Neuronal stem cell (in vitro differentiated cells): ENCODE data around the gene ACVR1C.

Source experiments
- DNase-seq: peaks from one replicate; pipeline ENCODE4 v3.0.0-alpha.2; 2013; ENCODE audit warnings: low spot score
- H2AFZ ChIP-seq: one replicate; pipeline ENCODE4 v1.6.1; 2013; ENCODE audit warnings: mild to moderate bottlenecking, low read length, inconsistent platforms
- H2AK5ac ChIP-seq: 2 replicates; pipeline ENCODE4 v1.6.1; 2013; ENCODE audit warnings: low read depth, mild to moderate bottlenecking, inconsistent platforms, low read length, moderate library complexity, mixed read lengths
- H2BK120ac ChIP-seq: 2 replicates; pipeline ENCODE4 v1.6.1; 2013; ENCODE audit warnings: low read depth, mild to moderate bottlenecking, inconsistent platforms, low read length, moderate library complexity, mixed read lengths
- H2BK12ac ChIP-seq: one replicate; pipeline ENCODE4 v1.6.1; 2013; ENCODE audit warnings: low read length, inconsistent platforms
- H2BK15ac ChIP-seq: 2 replicates; pipeline ENCODE4 v1.6.1; 2013; ENCODE audit warnings: mild to moderate bottlenecking, low read length, inconsistent platforms, mixed read lengths
- H2BK5ac ChIP-seq: one replicate; pipeline ENCODE4 v1.6.1; 2013; ENCODE audit warnings: inconsistent platforms, mild to moderate bottlenecking, low read length, moderate library complexity
- H3K14ac ChIP-seq: one replicate; pipeline ENCODE4 v1.6.1; 2013; ENCODE audit warnings: low read length, inconsistent platforms
- H3K18ac ChIP-seq: 2 replicates; pipeline ENCODE4 v1.6.1; 2013; ENCODE audit warnings: low read length, inconsistent platforms
- H3K23ac ChIP-seq: 2 replicates; pipeline ENCODE4 v1.6.1; 2013; ENCODE audit warnings: low read depth, mild to moderate bottlenecking, mixed read lengths, low read length, inconsistent platforms; ENCODE audit not compliant: poor library complexity
- H3K27ac ChIP-seq: replicated peaks from 3 replicates; pipeline ENCODE4 v1.5.1; 2013; ENCODE audit warnings: low read length, inconsistent platforms
- H3K27me3 ChIP-seq, 3 experiments: 2 replicates each; pipeline ENCODE4 v1.6.1; 2013; ENCODE audit warnings: low read length in 3 of 3, mild to moderate bottlenecking in 2 of 3, inconsistent platforms in 1 of 3, low read depth in 1 of 3, mixed read lengths in 1 of 3, moderate library complexity in 1 of 3; ENCODE audit not compliant: control insufficient read depth in 3 of 3, insufficient read depth in 3 of 3
- H3K36me3 ChIP-seq, 2 donors: replicated peaks in 1 of 2; 2 replicates each; pipeline ENCODE4 v1.6.1; 2013; ENCODE audit warnings: low read length in 2 of 2; ENCODE audit not compliant: control insufficient read depth in 2 of 2, insufficient read depth in 2 of 2
- H3K4ac ChIP-seq: 2 replicates; pipeline ENCODE4 v1.6.1; 2013; ENCODE audit warnings: inconsistent platforms, mild to moderate bottlenecking, low read length, moderate library complexity
- H3K4me1 ChIP-seq, 2 donors: 1 replicate in 1 of 2; 2 replicates in 1 of 2; pipeline ENCODE4 v1.6.1; 2013; ENCODE audit warnings: low read length in 2 of 2, low read depth in 1 of 2; ENCODE audit not compliant: control insufficient read depth in 2 of 2, insufficient read depth in 1 of 2
- H3K4me2 ChIP-seq: one replicate; pipeline ENCODE4 v1.6.1; 2013; ENCODE audit warnings: mild to moderate bottlenecking, low read length, inconsistent platforms; ENCODE audit not compliant: insufficient read depth, poor library complexity, severe bottlenecking
- H3K4me3 ChIP-seq, 2 donors: 2 replicates each; pipeline ENCODE4 v1.5.1; 2013; ENCODE audit warnings: low read length in 2 of 2, mild to moderate bottlenecking in 2 of 2, inconsistent platforms in 1 of 2, moderate library complexity in 1 of 2
- H3K79me1 ChIP-seq: one replicate; pipeline ENCODE4 v1.6.1; 2013; ENCODE audit warnings: low read depth, mild to moderate bottlenecking, inconsistent platforms, low read length, moderate library complexity
- H3K9ac ChIP-seq: one replicate; pipeline ENCODE4 v1.6.1; 2013; ENCODE audit warnings: mild to moderate bottlenecking, low read depth, low read length, inconsistent platforms; ENCODE audit not compliant: poor library complexity
- H3K9me3 ChIP-seq, 2 donors: replicated peaks in 1 of 2; 2 replicates each; pipeline versions ENCODE3 to v1.6.1; 2013; ENCODE audit warnings: low read length in 2 of 2, mild to moderate bottlenecking in 2 of 2, inconsistent platforms in 1 of 2, low read depth in 1 of 2, mixed read lengths in 1 of 2, moderate library complexity in 1 of 2; ENCODE audit not compliant: control insufficient read depth in 2 of 2, insufficient read depth in 1 of 2
- H4K8ac ChIP-seq: one replicate; pipeline ENCODE4 v1.6.1; 2013; ENCODE audit warnings: low read depth, mild to moderate bottlenecking, inconsistent platforms, low read length, moderate library complexity
- H4K91ac ChIP-seq: one replicate; pipeline ENCODE4 v1.6.1; 2013; ENCODE audit warnings: low read length, low read depth, mild to moderate bottlenecking, inconsistent platforms; ENCODE audit not compliant: poor library complexity
- WGBS, 2 donors: extraction: QIAGEN DNeasy Blood & Tissue Kit; methylation state at CpG; one replicate each; pipeline ENCODE4 v1.1.7; 2013; ENCODE audit warnings: missing lambda C conversion rate in 2 of 2, mixed read lengths in 1 of 2; ENCODE audit not compliant: insufficient read length in 2 of 2, insufficient replicate concordance in 1 of 2; ENCODE audit errors: extremely low coverage in 2 of 2; 5-methylcytosine and 5-hydroxymethylcytosine counted together

Gene ACVR1C

GRCh38 chr2:157631861-157632260, 3.2 kb upstream of the ACVR1C start:
- Histone ChIP-seq H3K79me1 (no peaks in the 10 kb centered on the region), H3K4me1 (peaks cover 0 to 4% of the 10 kb centered on the region in 2 donors), H3K9ac (no peak overlapping the region), H3K27me3 (peaks cover 2 to 19% (median 10%) of the 10 kb centered on the region in 3 experiments), H3K27ac (no peak overlapping the region), H3K9me3 (no peaks in the 10 kb centered on the region), H2BK12ac (no peak overlapping the region), H3K36me3 (no peaks in the 10 kb centered on the region), H3K4me2 (no peak overlapping the region), H3K14ac (no peak overlapping the region), H3K18ac (no peak overlapping the region), H2AFZ (no peak overlapping the region), H3K23ac (no peak overlapping the region), H4K8ac (no peak overlapping the region), H4K91ac (no peak overlapping the region), H3K4me3 (no peak overlapping the region), H2BK5ac (no peak overlapping the region), H2BK15ac (no peak overlapping the region), H2AK5ac (no peak overlapping the region), H3K4ac (no peak overlapping the region), H2BK120ac (no peak overlapping the region)
- DNase-seq = no peak
- no CpG with 5 or more reads among the region's 2 CpGs for WGBS, 2 donors

DNA sequence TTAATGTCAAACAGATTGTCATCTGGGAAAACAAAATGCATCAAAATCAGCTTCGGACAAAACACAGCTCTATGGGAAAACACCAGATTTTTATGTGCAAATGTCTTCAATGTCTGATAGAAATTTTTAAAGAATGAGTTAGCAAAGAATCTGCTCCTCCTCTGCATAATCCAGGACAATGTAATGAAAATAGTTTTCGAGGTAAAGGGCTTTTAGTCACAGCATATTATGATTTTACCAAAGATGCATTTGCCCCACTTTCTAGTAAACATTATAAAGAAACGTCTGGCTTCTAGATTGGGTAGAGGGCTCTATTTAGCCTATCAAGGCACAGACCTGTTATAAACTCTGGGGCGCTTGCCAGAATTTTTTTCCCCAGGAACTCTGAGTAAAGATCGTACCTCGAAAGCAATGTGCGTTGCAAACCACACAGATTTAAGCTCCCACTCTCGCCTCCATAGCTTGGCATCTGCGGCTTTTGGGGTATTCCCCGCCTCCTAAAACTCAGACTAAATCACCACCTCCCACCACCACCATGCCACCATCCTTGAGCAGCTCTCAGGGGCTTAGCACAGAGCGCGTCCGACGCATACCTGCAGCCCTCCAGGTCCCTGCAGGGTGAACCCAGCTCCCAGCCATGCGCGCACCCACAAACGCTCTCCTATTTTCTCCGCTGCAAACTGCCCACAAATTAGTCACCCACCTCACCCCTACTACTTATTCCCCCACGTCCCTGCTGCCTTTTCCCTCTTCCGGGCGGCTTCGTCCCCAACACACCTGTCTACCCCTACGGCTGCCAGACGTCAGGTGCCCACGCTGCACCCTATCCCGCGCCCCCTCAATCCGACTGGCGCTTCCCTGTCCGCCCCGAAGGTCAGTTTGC, 829 bp downstream of the ACVR1C start:
- no peaks in the 10 kb centered on the region for H3K9me3 ChIP-seq
- no peak overlapping the region for H2AK5ac ChIP-seq
- no peak overlapping the region for H2BK15ac ChIP-seq
- no peaks in the 10 kb centered on the region for H3K36me3 ChIP-seq
- H3K79me1 ChIP-seq = no peaks in the 10 kb centered on the region
- no peak overlapping the region for H2BK120ac ChIP-seq
- H2BK12ac ChIP-seq = peak overlapping the region; percentile 22
- H3K4me1 ChIP-seq = peaks cover 0 to 4% of the 10 kb centered on the region in 2 donors
- peak overlapping the region; percentile 0 for H3K23ac ChIP-seq
- peak; percentile 2 for DNase-seq
- peaks cover 2 to 42% (median 14%) of the 10 kb centered on the region in 3 experiments for H3K27me3 ChIP-seq
- peak overlapping the region; percentile 71 for H3K18ac ChIP-seq
- H4K8ac ChIP-seq = peak overlapping the region; percentile 65
- peak overlapping the region; percentile 35 to 83 for H3K4me3 ChIP-seq
- WGBS, 2 donors = no CpG with 5 or more reads among the region's 31 CpGs
- H3K14ac ChIP-seq = no peak overlapping the region
- H3K4me2 ChIP-seq = peak overlapping the region; percentile 98
- H3K27ac ChIP-seq = no peak overlapping the region
- no peak overlapping the region for H4K91ac ChIP-seq
- peak overlapping the region; percentile 44 for H3K9ac ChIP-seq
- H3K4ac ChIP-seq = no peak overlapping the region
- H2BK5ac ChIP-seq = peak overlapping the region; percentile 75
- peak overlapping the region; percentile 95 for H2AFZ ChIP-seq

DNA sequence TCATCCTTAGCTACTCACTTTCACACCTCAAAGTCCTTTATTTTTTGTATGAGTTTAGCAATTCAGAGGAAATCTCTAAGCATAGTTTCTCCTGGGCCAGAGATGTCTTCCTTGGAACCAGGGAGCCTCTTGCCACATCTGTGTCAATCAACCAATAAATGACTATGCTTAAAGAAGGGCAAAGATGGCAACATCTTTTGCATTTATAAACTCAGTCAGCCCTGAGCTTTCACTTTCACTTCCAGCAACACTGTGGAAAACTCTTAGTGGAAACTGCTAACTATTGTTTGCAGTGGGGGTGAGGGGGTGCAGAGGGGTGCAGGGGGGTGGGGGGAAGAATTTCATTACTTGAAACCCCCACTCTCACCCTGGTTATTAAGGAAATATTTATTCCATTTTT, 3.4 kb downstream of the ACVR1C start:
- no peak overlapping the region for H3K18ac ChIP-seq
- no peak overlapping the region for H2BK120ac ChIP-seq
- DNase-seq = no peak
- H3K14ac ChIP-seq = no peak overlapping the region
- no peak overlapping the region for H2AK5ac ChIP-seq
- no peak overlapping the region for H3K4me3 ChIP-seq
- no peak overlapping the region for H3K4me2 ChIP-seq
- no peak overlapping the region for H3K23ac ChIP-seq
- H3K4me1 ChIP-seq = peaks cover 0 to 4% of the 10 kb centered on the region in 2 donors
- peaks cover 2 to 42% (median 14%) of the 10 kb centered on the region in 3 experiments for H3K27me3 ChIP-seq
- H3K9ac ChIP-seq = no peak overlapping the region
- H2AFZ ChIP-seq = no peak overlapping the region
- no peaks in the 10 kb centered on the region for H3K79me1 ChIP-seq
- H4K91ac ChIP-seq = no peak overlapping the region
- H3K27ac ChIP-seq = no peak overlapping the region
- no peak overlapping the region for H4K8ac ChIP-seq
- no peak overlapping the region for H2BK12ac ChIP-seq
- H2BK5ac ChIP-seq = no peak overlapping the region
- no peaks in the 10 kb centered on the region for H3K9me3 ChIP-seq
- no peak overlapping the region for H2BK15ac ChIP-seq
- no peak overlapping the region for H3K4ac ChIP-seq
- no peaks in the 10 kb centered on the region for H3K36me3 ChIP-seq

DNA sequence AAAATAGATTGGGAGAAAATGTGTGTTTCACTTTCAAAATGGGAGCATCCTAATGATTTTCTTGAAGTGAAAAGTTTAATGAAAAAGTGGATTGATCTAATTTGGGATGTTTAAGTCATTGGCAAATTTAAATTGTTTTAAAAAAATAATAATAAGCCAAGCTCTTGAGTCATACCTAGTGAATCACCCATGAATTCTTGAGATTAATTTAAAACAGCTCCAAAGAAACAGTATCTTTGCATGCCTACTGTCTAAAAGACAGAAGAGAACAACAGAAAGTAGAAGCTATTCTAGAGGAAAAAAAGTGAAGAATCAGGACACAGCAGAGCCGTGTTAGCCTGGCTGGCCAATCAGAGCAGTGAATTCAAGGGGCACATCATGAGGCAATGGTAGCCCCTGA, 7.7 kb downstream of the ACVR1C start:
- no peak overlapping the region for H3K4me2 ChIP-seq
- H2BK120ac ChIP-seq = no peak overlapping the region
- H3K23ac ChIP-seq = no peak overlapping the region
- H3K4me1 ChIP-seq = no peaks in the 10 kb centered on the region
- H4K91ac ChIP-seq = no peak overlapping the region
- H2BK15ac ChIP-seq = no peak overlapping the region
- H3K27me3 ChIP-seq = peaks cover 0 to 14% (median 3%) of the 10 kb centered on the region in 3 experiments
- no peak overlapping the region for H3K18ac ChIP-seq
- no peak overlapping the region for H3K14ac ChIP-seq
- no peak overlapping the region for H2BK5ac ChIP-seq
- H3K27ac ChIP-seq = no peak overlapping the region
- H3K4ac ChIP-seq = no peak overlapping the region
- H2AFZ ChIP-seq = no peak overlapping the region
- DNase-seq = no peak
- no peaks in the 10 kb centered on the region for H3K9me3 ChIP-seq
- H2AK5ac ChIP-seq = no peak overlapping the region
- H4K8ac ChIP-seq = no peak overlapping the region
- WGBS, 2 donors = no CpG with 5 or more reads among the region's 1 CpG
- no peaks in the 10 kb centered on the region for H3K36me3 ChIP-seq
- no peak overlapping the region for H3K9ac ChIP-seq
- H3K4me3 ChIP-seq = no peak overlapping the region
- no peak overlapping the region for H2BK12ac ChIP-seq
- no peaks in the 10 kb centered on the region for H3K79me1 ChIP-seq
